Stimulated activated CD8-positive, alpha-beta memory T cell treated with anti-CD3 and anti-CD28 coated beads, Interleukin-4, amount 100 ng/mL, for 1 hour (primary cell): ENCODE measurements around the gene TRDMT1.

Experiments
- DNase-seq, 2 donors: peaks; one replicate each; pipeline ENCODE4 v3.0.0-alpha.2; 2020; ENCODE audit warnings: low read depth in 2 of 2, low spot score in 1 of 2

The TRDMT1 gene

GRCh38 chr10:17210361-17210760, 8.9 kb upstream of the TRDMT1 start:
- no peak for DNase-seq

- DNase-seq: no peak
These were observed 8.4 kb upstream of the TRDMT1 start for GRCh38 chr10:17209881-17210280.

GRCh38 chr10:17209302-17209701, 7.8 kb upstream of the TRDMT1 start:
- no peak for DNase-seq

- no peak for DNase-seq
These were observed 7.0 kb upstream of the TRDMT1 start for GRCh38 chr10:17208476-17208875.

- no peak for DNase-seq
These were observed 4.8 kb upstream of the TRDMT1 start for GRCh38 chr10:17206210-17206709.

- DNase-seq: no peak
These were observed 1.9 kb upstream of the TRDMT1 start for GRCh38 chr10:17203416-17203815.

GRCh38 chr10:17202999-17203398, 1.5 kb upstream of the TRDMT1 start:
- DNase-seq: no peak

GRCh38 chr10:17202506-17202905, 1.0 kb upstream of the TRDMT1 start:
- DNase-seq: no peak

- DNase-seq: no peak
These were observed 283 bp upstream of the TRDMT1 start for GRCh38 chr10:17201794-17202116.

GRCh38 chr10:17200001-17200911, 1.2 kb downstream of the TRDMT1 start:
- no peak for DNase-seq

- DNase-seq: no peak
These were observed 2.1 kb downstream of the TRDMT1 start for GRCh38 chr10:17199351-17199804.

- no peak for DNase-seq
These were observed 4.9 kb downstream of the TRDMT1 start for GRCh38 chr10:17196573-17196972.

- DNase-seq: no peak
These were observed 5.4 kb downstream of the TRDMT1 start for GRCh38 chr10:17196045-17196444.

- DNase-seq: no peak
These were observed 6.4 kb downstream of the TRDMT1 start for GRCh38 chr10:17195083-17195482.

GRCh38 chr10:17190602-17191001, 10.9 kb downstream of the TRDMT1 start:
- no peak for DNase-seq

- no peak for DNase-seq
These were observed 12.8 kb downstream of the TRDMT1 start for GRCh38 chr10:17188644-17189172.

GRCh38 chr10:17185873-17186272, 15.6 kb downstream of the TRDMT1 start:
- no peak for DNase-seq

- no peak for DNase-seq
These were observed 18.4 kb downstream of the TRDMT1 start for GRCh38 chr10:17183110-17183509.

GRCh38 chr10:17181751-17182150, 19.7 kb downstream of the TRDMT1 start:
- DNase-seq: no peak

- no peak for DNase-seq
These were observed 20.4 kb downstream of the TRDMT1 start for GRCh38 chr10:17181110-17181509.

- DNase-seq: no peak
These were observed 22.5 kb downstream of the TRDMT1 start for GRCh38 chr10:17179002-17179401.

- no peak for DNase-seq
These were observed 23.5 kb downstream of the TRDMT1 start for GRCh38 chr10:17178006-17178405.

GRCh38 chr10:17177014-17177413, 24.5 kb downstream of the TRDMT1 start:
- DNase-seq: no peak
